HT1080 (cell line): ENCODE data around the gene TENM4. TPM values are rescaled to one million over a fixed set of nuclear protein-coding genes. Genes with fewer than 3 reads are reported as not detected.
"Not testable (repeated sequence)": the region's sequence is repeated elsewhere in the genome, so short reads cannot be mapped to it uniquely, and the experiment has no call there.

ENCODE experiments used
- DNase-seq: peaks from one replicate; pipeline ENCODE4 v3.0.0-alpha.2; 2015; ENCODE audit warnings: low read depth
- total RNA-seq: library from RNA; depleted of rRNA; stranded (reverse); fragments of >200 nt; shearing (Covaris generic); gene quantifications from 2 replicates; pipeline ENCODE4 v1.2.3, GENCODE V29; 2014

The TENM4 gene
- total RNA-seq, 1 experiment from 2014 or later, result 33.5 TPM

GRCh38 chr11:78986305-78986704, 454.5 kb downstream of the TENM4 start:
- no peak for DNase-seq

GRCh38 chr11:78985663-78986062, 455.2 kb downstream of the TENM4 start:
- DNase-seq, result no peak

DNA sequence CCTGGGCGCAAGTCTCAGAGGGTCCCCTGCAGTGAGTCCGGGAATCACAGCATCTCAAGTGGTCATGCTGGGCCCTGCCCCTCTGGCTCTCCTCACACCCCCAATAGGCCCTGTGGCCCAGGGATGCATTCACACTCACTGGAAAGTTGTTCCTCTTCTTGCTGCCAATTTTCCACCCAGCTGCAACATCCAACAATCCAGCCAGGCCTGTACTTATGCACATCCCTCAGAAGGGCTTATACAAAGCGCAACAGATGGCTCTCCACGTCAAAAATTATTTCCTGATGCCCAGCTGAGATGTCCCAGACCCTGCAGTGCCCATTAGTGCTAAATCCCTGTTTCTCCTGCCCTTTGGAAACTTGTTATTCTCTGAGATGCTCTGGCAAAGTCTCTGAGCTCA, 458.4 kb downstream of the TENM4 start:
- DNase-seq, result no peak

DNA sequence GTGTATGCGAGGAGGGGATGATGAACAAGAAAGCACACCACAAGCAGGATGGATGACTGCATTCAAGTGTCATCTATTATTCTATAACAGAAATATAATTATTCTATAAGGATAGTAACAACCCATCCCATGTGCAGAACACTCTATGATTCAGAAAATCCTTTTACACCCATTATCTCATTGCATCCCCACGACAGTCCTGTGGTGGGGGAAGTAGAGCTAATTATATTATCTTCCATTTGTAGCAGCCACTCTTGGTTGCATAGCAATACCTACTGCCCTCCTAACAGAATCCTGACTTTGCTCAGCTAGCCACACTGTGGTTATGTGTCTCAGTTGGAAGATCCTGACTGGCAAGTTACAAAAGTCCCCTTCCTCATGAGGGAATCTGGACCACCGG, 459.7 kb downstream of the TENM4 start:
- no peak for DNase-seq

GRCh38 chr11:78978831-78979230, 462.0 kb downstream of the TENM4 start:
- no peak for DNase-seq

DNA sequence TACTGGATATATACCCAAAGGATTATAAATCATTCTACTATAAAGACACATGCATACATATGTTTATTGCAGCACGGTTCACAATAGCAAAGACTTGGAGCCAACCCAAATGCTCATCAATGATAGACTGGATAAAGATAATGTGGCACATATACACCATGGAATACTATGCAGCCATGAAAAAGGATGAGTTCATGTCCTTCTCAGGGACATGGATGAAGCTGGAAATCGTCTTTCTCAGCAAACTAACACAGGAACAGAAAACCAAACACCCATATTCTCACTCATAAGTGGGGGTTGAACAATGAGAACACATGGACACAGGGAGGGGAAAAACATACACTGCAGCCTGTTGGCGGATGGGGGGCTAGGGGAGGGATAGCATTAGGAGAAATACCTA, 463.0 kb downstream of the TENM4 start:
- DNase-seq, result not testable (repeated sequence)

GRCh38 chr11:78977009-78977408, 463.8 kb downstream of the TENM4 start:
- no peak for DNase-seq

DNA sequence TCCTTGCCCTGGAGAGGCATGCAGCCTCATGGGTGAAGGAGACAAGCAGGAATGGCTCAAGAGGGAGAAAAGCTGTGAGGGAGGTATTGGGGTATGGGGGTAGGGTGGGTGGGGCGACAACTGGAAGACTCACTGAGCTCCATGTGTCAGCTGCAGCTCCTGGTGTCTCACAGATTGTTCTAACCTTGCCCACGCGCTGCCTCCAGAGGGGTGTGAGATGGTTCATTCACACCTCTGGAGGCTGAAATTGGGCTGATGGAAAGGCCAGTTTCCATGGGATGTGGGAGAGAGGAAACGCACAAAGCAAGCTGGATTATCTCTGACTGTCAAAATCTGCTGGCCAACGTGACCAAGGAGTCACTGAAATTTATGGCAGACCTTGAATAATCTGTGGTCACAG, 465.7 kb downstream of the TENM4 start:
- no peak for DNase-seq

DNA sequence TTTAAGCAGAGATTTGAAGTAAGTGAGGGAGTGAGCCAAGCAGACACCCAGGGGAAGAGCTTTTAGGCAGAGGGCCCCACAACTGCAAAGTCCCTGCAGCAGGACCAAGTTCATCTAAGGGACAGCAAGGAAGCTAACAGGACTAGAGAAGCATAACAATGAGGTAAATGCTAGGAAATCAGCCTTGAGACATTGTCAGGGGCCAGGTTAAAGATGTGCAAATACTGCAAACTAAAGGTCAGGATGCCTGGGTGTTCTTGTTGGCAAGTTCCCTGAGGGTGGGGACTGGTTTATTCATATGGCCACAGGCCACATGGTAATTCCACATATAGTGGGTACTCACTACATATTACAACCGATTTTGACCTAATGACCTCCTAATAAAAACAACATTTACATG, 467.0 kb downstream of the TENM4 start:
- DNase-seq, result no peak

DNA sequence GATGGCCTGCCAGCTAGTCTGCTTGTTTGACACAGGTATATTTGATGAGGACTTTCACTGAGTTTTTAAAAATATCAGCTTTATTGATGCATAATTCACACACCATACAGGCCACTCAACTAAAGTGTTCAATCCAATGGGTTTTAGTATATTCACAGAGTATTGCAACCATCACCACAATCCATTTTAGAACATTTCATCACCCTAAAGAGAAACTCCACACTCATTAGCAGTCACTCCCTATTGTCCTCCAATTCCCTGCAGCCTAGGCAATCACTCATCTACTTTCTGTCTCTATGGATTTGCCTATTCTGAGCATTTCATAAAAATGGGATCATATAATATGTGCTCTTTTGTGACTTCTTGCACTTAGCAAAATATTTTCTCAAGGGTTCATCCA, 468.2 kb downstream of the TENM4 start:
- no peak for DNase-seq

GRCh38 chr11:78972177-78972576, 468.7 kb downstream of the TENM4 start:
- DNase-seq, result no peak

DNA sequence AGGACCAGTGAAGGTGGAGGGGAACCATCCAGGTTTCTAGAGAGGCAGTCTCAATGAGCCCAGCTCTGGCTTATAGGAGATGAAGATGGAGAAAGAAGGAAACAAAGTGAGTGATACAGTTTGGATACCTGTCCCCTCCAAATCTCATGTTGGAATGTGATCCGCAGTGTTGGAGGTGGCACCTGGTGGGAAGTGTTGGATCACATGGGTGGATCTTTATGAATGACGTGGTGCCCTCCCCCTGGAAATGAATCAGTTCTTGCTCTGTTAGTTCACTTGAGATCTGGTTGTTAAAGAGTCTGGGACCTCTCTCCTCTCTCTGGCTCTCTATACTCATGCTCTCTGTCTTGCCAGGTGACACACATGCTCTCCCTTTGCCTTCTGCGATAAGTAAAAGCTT, 473.0 kb downstream of the TENM4 start:
- no peak for DNase-seq

DNA sequence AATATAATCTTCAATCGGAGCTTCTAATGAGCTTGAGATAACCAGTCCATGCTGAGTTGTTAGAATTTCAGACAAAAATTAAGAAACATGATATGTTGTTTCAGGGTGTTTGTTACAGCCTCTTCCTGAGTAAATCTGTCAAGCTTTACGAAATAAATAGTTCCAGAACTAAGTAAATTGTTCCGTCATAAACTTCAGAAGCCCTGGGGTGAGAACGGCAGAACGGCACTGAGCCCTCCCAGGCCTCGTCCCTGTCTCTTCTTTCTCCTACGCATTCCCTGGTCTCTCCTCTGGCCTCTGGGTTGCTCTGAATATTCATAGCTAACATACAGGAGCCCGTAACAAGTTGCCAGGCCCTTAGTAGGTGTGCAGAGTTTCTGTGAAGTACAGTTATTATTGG, 475.4 kb downstream of the TENM4 start:
- DNase-seq, result no peak

GRCh38 chr11:78961937-78962701, 478.7 kb downstream of the TENM4 start:
- no peak for DNase-seq

GRCh38 chr11:78961247-78961646, 479.6 kb downstream of the TENM4 start:
- DNase-seq, result peak; percentile 38

GRCh38 chr11:78958444-78958843, 482.4 kb downstream of the TENM4 start:
- no peak for DNase-seq

GRCh38 chr11:78957476-78958245, 483.2 kb downstream of the TENM4 start:
- peak; percentile 68 for DNase-seq

- DNase-seq, result no peak
Observed at GRCh38 chr11:78954696-78955095, 486.1 kb downstream of the TENM4 start.

DNA sequence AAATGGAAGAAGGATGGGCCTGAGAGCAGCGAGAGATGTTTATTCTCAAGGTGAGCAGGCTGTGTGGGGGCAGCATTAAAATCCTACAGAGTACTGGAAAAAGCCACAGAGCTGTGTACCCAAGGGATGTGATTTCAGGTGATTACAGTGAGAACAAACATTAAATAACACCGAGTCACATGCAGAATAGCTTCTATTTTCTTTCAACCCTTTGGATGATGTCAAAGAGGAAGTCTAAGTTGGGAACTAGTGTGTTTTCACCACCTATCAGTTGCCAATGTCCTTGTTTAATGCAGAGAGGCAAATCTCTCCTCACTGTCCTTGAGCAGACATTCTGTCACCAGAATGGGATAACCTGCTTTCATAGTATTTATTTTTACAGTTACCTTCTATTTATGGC, 486.6 kb downstream of the TENM4 start:
- no peak for DNase-seq

DNA sequence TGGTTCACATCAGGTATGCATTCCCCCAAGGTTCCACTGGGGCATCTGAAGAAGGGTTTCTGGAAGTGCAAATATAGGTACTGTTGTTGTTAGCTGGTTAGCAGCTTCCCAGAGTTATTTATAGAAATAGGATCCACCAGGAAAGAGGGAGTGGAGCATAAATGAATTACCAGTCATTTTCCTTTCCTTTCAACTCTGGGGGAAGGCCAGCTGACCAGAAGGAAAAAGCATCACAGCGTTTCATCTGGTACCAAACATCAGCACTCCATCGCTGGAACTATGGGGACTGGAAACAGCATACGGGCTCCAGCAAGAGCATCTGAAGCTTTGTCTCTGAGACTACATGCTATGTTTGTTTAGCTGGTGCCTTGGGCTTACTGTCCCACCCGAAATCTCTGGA, 487.9 kb downstream of the TENM4 start:
- no peak for DNase-seq

DNA sequence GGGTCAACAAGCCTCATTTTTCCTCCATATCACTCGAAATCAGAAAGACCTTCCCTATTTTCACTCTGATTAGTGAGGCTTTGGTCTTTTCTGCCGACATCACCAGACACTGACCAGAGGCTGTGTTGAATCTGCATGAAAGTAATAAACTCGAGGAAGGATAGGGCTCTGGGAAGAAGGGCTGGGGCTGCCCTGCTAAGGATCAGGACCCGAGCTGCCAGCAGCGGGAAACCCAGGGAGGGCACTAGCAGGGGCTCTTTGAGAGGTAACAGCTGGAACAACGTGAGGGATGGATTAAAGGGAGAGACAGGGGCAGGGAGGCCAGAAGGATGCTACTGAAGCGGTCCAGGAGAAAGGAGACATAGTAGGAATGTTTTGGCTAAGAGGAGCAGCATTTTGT, 488.7 kb downstream of the TENM4 start:
- no peak for DNase-seq

- DNase-seq, result no peak
Observed at GRCh38 chr11:78949976-78950690, 490.7 kb downstream of the TENM4 start.
